HG03354 (cell line): ENCODE data around the gene PNRC2.

Experiments
- ATAC-seq: cut with Tn5 transposase; IDR thresholded peaks from one replicate; pipeline ENCODE4 v1.9.1; 2021; ENCODE audit warnings: mild to moderate bottlenecking; ENCODE audit not compliant: unreplicated experiment, poor library complexity, severe bottlenecking

Gene PNRC2, protein sequence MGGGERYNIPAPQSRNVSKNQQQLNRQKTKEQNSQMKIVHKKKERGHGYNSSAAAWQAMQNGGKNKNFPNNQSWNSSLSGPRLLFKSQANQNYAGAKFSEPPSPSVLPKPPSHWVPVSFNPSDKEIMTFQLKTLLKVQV

DNA sequence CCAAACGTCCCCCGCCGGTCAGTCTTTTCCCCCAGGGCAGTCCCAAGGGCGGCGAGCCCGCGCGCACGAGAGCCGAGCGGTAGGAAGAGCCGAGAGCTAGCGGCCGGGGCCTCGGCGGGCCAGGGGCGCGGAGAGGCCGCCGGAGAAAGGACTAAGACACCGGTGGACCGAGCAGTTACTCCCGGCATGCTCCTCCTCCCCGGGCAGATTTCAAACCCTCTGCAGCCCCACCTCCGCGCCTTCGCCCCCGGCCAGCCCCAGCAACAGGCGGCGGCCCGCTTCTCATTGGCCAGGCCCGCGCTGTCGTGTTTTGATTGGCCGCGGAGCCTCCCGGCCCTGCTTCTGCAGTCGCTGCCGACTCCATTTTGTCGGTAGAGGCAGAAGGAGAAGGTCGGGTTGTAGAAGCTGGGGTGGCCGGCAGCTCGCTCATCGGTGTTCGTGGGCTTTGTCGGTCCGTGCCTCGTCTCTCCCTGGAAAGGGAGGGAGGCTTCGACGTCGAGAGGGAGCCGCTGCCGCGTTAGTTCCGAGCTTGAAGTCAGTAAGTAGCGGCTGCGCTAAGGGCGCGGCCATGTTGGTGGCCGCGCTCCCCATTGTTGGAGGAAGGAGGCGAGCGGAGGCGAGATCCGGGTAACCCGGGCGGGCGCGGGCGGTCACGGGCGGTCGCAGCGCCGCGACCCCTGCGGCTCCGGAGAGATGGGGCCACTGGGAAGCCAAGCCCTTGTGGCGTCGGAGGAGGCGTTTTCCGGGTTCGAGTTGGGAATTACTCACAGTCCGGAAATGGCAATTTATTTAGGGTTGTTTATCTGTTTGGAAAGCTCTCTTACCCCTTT is at the start of gene PNRC2:
Gene PNRC2 (plus strand): TSS at position 368 of the 830 bp plus-strand sequence. CDS start 1,630 bp downstream, outside the sequence.
- peak; percentile 82 for ATAC-seq

DNA sequence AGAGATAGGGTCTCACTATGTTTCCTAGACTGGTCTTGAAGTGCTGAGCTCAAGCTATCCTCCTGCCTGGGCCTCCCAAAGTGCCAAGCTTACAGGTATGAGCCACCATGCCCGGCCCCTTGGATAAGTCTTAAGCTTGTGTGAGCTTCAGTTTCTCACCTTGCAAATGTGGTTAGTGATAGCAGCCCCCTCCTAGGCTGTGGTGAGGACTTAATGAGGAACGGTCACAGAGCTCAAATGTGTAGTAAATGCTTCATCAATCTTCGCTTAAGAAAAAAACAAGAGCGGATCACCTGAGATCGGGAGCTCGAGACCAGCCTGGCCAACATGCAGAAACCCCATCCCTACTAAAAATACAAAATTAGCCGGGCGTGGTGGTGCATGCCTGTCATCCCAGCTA is 49.5 kb upstream of the PNRC2 start:
- no peak for ATAC-seq

DNA sequence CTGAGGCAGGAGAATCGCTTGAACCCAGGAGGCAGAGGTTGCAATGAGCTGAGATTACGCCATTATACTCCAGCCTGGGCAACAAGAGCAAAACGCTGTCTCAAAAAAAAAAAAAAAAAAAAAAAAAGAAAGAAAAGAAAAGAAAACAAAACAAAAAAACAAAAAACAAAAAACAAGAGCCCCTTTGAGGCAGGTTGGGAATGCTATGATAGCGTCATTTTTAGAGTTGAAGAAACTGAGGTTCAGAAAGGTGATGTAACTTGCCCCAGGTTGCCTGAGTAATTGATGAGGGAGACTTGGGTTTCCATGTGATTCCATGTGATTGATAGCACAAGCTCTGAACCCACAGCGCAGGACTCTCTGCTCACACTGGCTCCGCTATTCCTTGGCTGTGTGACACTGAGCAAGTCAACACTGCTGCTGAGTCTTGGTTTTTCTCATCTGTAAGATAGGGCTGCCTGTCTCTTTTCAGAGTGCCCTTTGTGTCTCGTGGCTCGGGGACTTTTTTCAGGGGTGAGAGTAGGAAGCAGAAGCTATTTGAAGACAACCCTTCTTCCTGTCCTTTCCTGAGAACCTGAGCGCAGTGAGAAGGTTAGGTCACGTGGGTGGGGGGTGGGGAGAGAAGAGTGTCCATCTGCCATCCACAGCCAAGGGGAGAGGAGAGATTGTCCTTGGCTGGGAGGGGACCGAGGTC is 48.9 kb upstream of the PNRC2 start:
- ATAC-seq = no peak

DNA sequence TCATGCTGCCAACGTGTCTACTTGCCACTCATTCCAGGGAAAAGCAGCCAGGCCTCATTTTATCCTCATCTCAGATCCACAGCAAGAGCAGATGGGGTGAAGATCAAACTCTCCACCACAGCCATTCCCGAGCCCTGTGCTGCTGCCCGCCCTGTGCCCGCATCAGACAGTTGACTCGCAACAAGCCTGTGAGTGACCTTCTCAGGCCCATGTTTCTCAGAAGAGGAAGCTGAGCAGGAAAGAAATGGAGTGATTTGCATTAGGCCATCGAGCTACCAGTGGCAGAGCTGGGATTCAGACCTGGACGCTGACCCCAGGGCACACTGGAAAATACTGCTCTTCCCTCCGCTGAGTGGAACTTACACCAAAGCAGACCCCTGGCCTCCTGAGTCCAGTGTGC is 47.7 kb upstream of the PNRC2 start:
- ATAC-seq = no peak

DNA sequence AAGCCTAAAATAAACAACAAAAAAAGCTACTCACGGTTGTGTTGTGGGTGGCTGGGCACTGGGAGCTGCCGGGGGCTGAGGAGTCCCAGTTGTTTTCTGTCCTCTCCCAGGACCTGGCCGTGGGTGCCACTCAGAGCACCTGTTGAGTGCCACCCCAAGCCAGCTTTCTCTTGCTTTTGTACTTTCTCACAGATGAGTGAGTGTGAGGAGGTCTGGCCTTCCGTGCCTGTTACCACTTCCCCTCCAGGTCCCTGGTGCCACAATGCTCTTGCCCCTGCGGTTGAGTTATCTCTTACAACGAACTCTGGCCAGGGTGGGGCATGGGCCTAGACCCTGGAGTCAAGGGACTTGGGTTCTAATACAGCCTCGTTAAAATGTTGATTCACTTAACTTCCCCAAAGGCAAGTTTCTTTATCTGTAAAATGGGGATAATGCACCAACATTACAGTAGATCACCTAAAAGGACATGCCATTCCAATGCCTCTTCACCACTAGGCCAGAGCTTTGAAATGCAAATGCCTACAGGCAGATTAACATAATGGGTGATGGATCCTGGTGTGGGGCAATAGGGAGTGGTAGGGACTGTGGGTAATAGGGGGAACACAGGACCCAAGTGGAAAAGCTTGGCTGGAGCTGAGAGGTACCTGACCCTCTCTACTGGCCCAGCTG is 46.3 kb upstream of the PNRC2 start, which contains the start of gene CNR2:
Gene CNR2 (minus strand): TSS at position 151 of the 669 bp plus-strand sequence. CDS start 37,745 bp downstream, outside the sequence.
- ATAC-seq = no peak

DNA sequence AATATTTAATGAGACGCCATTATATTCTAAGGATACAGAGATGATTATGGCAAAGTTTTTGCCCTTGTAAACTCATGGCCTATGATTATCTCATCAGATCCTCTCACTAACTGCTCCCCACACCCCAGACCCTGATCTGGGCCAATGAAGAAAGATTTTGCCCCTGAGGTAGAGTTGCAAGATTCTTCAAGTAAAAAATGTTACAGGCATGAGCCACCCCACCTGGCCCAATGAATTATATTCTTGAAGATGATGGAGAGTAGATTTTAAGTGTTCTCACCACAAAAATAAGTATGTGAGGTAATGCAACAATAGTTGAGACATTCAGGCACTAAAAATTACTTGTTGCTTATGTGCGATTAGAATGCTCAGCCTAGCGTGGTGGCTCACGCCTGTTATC is 44.7 kb upstream of the PNRC2 start:
- no peak for ATAC-seq

DNA sequence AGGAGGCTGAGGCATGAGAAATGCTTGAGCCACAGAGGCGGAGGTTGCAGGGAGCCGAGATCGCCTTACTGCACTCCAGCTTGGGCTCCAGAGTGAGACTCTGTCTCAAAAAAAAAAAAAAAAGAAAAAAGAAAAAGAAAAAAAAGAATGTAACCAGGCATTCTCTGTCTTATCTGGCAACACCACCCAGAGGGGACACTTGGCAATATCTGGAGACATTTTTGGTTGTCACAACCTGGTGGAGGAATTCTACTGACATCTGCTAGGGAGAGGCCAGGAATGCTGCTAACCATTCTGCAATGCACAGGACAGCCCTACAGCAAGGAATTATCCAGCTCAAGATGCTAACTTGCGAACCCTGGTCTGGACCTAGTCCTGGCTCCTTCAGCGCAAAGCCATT is 44.2 kb upstream of the PNRC2 start:
- no peak for ATAC-seq

DNA sequence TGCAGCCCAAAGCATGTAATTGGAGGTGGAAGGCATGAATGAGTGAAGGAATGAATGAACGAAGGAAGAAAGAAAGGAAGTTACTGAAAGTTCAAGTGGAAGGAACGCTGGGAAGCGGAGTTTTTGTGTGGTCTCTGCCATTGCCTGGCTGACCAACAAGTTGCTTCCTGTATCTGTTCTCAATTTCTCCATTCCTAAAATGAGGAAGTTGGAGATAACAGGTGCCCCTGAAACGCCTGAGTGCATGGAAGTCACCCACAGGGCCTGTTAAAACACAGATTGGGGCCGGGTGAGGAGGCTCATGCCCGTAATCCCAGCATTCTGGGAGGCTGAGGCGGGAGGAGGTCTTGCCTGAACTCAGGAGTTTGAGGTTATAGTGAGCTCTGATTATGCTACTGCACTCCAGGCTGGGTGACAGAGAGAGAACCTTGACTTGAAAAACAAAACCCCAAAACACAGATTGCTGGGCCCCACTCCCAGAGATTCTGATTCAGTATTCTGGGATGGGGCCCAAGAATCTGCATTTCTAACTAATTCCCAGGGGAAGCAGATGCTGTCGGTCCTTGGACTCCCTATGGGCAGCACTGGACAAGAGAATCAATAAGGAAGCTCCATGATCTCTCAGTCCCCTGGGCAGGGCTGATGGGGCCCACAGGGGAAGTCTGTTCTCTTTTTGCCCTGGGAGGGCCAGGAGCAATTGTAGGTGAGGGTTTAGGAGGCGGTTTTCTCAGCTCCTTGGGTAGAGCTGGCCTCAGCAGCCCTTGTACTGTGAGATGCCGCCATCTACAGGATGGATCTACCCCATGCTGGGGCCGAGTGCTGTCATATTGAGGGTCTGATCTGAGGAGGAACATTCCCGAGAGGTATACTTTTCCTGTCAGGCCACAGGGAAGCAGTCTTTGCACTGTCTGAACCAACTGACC is 43.2 kb upstream of the PNRC2 start:
- ATAC-seq = peak; percentile 57

DNA sequence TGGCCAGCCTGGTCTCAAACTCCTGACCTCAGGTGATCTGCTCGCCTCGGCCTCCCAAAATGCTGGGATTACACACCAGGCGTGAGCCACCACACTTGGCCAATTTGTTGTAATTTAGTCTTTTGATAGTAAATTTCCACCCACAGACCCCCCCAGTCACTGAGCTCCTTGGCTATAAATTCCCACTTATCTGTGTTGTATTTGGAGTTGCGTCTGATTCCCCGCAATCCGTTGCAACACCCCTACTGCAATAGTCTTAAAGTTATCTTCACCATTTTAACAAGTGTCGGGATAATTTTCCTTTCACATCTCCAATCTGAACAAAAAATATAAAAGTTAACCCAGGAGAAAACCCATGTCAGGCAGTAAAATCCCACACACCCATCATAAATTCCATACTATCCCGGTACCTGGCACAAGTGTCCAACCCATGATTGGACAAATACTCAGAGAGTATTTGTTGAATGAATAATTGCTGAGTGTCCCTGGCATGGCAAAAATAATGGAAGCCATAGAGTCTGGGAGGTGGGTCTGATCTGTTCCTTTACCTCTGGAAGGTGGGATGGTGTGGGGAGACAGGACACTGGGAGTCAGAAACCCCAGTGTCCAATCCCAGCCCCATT is 37.2 kb upstream of the PNRC2 start:
- no peak for ATAC-seq

DNA sequence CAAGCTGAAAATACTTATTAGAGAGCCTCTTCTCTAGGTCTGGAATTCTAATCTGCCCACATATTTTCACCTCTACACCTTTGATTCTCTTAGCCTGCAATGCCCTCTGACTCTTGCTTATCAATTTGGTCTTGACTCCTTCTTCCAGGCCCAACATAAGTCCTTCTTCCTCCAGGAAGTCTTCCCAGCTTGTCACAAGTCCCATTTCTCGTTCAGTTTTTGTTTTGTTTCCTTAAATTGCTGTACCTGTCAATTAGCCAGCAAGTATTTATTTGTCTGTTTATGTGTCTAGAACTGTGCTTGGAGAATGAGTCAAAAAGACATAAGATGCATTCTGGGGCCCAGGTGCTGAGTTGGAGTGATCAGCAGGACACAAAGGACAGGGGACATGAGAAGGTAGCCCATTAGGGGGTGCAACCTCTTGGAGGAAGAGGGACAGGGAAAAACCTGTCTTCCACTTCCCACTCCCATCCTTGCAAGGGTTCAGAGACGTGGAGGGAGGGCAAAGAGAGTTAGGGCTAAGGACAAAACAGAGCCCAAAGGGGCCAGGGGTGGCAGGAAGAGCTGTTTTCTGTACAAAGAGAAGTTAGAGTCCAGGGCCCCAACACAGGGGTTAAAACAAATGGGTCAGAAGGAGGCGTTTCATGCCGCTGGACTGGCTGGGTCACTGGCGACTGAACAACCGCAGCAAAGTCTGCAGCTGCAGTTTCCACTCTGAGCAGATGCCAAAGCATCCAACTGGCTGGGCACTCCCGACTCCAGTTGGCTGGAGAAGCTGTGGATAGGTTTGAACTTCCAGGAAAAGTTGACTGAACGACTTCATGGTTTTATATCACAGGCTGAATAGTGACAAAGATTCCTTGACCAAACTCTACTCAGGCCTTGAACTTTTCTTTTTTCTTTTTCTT is 35.8 kb upstream of the PNRC2 start:
- ATAC-seq = no peak

DNA sequence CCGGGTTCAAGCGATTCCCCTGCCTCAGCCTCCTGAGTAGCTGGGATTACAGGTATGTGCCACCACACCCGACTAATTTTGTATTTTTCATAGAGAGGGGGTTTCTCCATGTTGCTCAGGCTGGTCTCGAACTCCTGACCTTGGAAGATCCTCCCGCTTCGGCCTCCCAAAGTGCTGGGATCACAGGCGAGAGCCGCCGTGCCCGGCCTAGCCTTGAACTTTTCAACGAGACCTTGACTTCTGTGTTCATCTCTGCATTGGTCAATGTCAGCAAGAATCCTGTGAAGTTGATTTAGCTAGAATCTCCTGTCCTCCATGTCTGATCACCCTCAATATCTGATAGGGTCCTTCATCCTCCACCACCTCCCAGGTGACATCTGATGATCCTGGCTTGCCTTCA is 35.0 kb upstream of the PNRC2 start:
- no peak for ATAC-seq

DNA sequence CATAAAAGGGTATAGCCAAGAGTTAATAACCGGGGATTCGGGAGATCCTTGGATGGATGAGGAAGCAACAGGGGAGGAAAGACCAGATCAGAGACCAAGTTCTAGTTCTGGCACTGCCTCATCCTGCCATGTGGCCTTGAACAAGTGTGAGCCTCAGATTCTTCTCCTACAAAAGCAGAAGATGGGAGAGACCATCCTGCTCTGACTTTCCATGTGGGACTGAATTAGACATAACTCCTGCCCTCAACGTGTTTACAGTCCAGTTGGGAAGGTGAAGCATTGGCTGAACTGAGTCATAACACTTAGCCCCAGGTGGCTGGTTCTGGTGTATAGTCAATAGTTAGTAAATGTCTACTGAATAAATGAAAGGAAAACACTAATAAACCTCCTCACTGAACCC is 34.3 kb upstream of the PNRC2 start:
- no peak for ATAC-seq

DNA sequence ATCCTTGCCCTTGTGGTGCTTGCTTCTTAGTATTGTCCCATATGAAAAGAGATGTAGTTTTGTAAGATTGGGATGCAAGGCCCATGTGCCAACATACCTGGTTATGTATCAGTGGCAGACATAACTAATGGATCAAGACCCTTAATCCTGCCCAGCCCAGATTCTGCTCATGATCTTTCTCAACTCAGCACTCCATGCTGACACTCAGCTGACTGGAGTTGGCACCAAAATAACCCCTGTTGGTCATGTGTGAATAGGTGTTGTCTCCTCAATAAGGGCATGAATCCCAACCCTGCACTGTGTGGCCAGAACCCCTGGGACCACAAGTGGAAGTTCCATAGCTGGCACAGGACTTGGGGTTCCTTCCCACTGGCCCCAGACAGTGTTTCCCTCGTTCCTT is 32.5 kb upstream of the PNRC2 start:
- no peak for ATAC-seq

DNA sequence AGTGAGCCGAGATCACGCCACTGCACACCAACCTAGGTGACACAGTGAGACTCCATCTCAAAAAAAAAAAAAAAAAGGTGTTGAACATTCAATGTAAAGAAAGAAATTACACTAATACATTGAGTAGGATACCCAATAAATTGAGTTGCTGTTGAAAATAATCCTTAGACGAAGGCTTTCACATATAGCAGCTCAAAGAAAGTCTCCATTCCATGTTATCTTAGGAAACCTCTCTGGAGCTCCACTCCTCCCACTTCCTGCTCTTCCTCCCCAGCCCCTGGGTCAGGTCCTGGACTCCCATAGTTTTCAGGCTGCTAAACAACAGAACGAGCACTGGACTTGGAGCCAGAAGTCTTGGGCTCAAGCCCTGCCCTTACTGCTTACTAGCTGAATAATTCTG is 30.8 kb upstream of the PNRC2 start:
- ATAC-seq = no peak

DNA sequence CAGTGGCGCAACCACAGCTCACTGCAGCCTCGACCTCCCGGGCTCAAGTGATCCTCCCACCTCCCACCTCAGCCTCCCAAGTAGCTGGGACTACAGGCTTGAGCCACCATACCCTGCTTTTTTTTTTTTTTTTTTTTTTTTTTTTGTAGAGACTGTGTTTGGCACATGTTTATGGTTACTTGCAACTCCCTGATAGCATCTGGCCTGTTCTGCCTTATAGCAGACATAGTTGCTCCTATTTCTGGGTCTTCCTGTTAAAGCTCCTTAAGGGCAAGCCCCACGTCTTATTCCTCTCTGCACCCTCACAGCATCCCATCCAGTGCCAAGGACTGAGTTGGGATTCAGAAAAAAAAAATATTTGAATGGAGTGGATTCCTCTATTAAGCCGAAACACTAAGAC is 29.4 kb upstream of the PNRC2 start:
- ATAC-seq = no peak

DNA sequence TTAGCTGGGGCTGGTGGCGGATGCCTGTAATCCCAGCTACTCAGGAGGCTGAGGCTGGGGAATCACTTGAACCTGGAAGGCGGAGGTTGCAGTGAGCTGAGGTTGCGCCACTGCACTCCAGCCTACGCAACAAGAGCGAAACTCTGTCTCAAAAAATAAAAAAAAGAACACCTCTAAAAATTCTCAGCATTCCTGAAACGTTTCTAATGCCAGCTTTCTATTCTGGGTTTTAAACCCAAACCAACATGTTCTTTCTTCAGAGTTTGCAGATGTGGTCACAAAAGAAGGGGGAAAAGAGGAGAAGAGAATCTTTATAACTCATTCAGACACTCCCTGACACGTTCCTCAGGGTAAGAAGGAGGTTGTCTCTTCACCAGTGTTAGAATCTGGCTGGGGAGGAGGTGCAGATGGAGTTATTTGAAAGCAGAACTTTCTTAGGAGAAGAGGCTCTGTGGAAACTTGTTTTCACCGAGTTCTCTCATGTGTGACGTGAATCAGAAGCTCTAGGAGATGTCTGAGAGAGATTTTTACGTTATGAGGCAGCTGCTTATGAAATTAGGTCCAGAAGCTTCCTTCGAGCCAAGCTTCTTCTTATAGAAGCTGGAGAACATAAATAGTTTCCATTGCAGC is 28.7 kb upstream of the PNRC2 start:
- ATAC-seq = no peak

DNA sequence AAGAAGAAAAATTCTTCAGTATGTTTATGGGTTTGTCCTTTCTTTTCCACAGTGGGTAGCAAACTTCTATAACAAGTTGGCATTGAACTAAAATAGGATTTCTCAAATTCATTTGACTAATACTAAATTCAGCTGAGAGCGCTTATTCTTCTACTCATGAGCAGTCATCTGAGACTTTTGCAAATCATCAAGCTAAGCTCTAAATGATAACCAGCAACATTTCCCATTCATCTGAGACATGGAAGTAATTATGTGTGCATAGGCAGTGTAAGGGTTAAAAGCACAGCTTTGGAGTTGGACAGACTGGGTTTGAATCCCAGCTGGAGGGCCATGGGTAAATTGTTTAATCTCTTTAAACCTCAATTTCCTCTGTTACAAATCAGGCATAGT is 28.1 kb upstream of the PNRC2 start:
- no peak for ATAC-seq
